GM19240 (cell line): ENCODE results near the gene PCDHGA1.
A peak's percentile ranks its signal among the peaks of the same experiment; 100 is the strongest.

Source experiments
- DNase-seq: peaks from one replicate; pipeline ENCODE4 v3.0.0; 2011; ENCODE audit warnings: low spot score; ENCODE audit not compliant: insufficient read length

PCDHGA1 gene

DNA sequence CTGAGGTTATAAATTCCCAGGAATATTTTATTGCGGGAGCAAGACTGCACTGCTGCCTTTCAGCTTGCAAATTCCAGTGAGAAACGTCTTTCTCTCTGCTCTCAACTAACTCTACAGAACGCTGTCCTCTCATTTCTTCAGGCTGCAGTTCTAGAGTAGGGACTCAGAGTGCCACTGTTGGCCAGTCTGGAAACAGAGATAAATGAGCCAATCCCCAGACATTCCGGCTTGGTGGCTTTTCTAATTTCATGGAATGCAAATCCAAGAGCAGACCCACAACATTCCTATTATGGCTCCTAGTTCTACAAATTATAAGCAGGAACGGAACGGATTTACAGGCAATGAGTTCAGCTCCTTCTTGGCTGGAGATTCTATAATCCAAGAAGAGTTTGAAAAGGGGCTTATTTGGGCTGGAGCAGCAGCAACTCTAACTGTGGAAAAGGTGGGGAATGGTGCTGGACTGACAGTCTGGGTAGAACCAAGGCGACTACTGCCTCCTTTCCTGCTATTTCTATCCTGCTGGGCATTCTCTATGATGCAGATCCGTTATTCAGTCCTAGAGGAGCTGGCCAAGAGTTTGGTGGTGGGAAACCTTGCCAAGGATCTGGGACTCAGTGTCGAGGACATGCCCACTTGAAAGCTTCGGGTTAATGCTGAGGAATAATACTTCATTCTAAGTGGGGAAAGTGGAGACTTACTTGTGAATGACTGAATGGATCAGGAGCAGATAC lies 109.3 kb downstream of the PCDHGA1 start:
- DNase-seq = no peak

DNA sequence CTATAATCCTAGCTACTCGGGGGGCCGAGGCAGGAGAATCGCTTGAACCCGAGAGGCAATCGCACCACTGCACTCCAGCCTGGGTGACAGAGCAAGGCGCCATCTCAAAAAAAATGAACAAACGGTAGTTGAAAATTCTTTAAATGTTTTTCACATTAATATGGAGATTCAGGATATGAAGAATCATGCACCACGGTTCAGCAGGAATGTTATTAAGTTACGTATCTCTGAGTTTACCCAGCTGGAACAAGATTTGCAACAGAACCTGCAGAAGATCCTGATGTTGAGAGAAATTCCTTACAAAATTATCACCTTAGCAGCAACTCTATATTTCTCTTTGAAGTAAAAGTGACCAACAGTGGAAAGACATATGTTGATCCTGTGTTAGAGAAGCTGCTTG lies 110.0 kb downstream of the PCDHGA1 start:
- no peak for DNase-seq

DNA sequence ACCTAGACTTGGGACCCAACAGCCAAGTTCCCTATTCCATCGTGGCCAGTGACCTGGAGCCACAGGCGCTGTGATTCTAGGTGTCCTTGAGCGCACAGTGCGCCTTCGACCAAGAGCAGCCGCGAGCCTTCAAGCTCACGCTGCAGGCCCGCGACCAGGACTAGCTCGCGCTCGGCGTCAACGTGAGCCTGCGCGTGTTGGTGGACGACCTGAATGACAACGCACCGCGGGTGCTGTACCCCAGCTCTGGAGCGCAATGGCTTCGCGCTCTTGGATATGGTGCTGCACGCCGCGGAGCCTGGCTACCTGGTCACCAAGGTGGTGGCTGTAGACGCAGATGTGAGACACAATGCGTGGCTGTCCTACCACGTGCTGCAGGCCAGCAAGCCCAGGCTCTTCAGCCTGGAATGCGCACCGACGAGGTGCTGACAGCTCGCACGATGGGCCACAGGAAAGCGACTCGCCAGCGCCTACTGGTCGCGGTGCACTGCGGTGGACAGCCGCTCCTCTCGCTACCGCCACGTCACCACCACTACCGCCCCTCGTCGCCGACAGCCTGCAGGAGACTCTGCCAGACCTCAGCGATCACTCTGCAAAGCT lies 111.4 kb downstream of the PCDHGA1 start:
- DNase-seq = no peak

DNA sequence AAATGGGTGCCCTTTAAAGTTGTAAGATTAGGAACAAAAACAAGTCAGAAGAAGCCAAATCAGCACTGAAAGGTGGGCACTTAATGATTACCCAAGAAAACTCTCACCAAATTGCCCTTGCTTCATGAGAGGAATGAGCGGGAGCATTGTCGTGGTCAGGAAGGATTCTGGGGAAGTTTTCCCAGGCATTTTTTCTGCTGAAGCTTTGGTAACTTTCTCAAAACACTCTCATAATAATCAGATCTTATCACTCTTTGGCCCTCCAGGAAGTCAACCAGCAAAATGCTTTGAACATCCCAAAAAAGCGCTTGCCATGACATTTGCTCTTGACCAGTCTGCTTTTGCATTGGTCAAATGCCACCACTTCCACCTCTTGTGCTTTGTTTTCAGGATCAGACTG lies 135.0 kb downstream of the PCDHGA1 start:
- DNase-seq = no peak

DNA sequence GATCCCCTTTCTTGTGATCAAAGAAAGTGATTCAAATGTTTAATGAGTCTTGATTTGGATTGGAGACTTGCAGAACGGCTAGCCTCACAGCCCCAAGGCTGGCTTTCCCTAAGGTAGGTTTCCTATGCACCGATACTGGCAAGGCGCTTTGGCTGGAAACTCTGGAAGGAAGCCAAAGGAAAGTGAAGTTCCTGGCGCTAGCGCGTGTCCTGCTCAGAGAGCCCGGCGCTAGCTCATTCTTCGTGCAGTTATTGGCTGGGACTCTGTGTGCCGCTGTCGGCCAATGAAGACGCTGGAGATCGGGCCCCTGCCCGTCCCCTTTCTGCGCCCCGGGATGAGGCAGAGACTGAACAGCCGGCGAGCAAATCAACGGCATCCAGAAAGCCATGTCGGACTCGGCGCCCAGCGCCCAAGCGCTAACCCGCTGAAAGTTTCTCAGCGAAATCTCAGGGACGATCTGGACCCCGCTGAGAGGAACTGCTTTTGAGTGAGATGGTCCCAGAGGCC lies 145.4 kb downstream of the PCDHGA1 start, which contains the start of gene PCDHGC3:
Gene PCDHGC3 (plus strand): TSS at position 342 of the 507 bp plus-strand sequence. CDS start 151 bp downstream, at position 493.
- DNase-seq = peak; percentile 73

DNA sequence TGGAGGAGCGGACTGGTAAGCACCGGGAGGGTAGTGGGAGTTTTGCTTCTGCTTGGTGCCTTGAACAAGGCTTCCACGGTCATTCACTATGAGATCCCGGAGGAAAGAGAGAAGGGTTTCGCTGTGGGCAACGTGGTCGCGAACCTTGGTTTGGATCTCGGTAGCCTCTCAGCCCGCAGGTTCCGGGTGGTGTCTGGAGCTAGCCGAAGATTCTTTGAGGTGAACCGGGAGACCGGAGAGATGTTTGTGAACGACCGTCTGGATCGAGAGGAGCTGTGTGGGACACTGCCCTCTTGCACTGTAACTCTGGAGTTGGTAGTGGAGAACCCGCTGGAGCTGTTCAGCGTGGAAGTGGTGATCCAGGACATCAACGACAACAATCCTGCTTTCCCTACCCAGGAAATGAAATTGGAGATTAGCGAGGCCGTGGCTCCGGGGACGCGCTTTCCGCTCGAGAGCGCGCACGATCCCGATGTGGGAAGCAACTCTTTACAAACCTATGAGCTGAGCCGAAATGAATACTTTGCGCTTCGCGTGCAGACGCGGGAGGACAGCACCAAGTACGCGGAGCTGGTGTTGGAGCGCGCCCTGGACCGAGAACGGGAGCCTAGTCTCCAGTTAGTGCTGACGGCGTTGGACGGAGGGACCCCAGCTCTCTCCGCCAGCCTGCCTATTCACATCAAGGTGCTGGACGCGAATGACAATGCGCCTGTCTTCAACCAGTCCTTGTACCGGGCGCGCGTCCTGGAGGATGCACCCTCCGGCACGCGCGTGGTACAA lies 146.0 kb downstream of the PCDHGA1 start:
- no peak for DNase-seq

DNA sequence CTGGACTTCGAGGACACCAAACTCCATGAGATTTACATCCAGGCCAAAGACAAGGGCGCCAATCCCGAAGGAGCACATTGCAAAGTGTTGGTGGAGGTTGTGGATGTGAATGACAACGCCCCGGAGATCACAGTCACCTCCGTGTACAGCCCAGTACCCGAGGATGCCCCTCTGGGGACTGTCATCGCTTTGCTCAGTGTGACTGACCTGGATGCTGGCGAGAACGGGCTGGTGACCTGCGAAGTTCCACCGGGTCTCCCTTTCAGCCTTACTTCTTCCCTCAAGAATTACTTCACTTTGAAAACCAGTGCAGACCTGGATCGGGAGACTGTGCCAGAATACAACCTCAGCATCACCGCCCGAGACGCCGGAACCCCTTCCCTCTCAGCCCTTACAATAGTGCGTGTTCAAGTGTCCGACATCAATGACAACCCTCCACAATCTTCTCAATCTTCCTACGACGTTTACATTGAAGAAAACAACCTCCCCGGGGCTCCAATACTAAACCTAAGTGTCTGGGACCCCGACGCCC lies 146.8 kb downstream of the PCDHGA1 start:
- no peak for DNase-seq

DNA sequence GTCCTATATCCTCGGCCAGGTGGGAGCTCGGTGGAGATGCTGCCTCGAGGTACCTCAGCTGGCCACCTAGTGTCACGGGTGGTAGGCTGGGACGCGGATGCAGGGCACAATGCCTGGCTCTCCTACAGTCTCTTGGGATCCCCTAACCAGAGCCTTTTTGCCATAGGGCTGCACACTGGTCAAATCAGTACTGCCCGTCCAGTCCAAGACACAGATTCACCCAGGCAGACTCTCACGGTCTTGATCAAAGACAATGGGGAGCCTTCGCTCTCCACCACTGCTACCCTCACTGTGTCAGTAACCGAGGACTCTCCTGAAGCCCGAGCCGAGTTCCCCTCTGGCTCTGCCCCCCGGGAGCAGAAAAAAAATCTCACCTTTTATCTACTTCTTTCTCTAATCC lies 147.5 kb downstream of the PCDHGA1 start:
- no peak for DNase-seq

DNA sequence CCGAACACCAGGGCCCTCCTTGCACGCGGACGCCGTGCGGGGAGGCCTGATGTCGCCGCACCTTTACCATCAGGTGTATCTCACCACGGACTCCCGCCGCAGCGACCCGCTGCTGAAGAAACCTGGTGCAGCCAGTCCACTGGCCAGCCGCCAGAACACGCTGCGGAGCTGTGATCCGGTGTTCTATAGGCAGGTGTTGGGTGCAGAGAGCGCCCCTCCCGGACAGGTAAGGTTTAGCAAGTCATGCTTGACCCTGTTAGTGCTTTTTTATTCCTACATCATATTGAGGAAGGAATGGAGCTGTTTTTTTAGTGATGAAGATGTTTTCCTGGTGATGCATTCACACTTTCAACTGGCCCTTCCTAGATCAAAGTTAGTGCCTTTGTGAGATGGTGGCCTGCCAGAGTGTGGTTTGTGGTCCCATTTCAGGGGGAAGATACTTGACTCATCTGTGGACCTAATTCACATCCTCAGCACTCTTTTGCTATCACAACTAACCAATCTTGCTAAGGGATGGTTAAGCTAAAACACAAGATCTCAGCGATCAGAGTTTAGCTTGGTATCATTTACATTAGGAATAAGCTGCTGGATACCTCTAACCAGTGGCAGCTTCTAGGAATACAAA lies 148.1 kb downstream of the PCDHGA1 start:
- DNase-seq = no peak

DNA sequence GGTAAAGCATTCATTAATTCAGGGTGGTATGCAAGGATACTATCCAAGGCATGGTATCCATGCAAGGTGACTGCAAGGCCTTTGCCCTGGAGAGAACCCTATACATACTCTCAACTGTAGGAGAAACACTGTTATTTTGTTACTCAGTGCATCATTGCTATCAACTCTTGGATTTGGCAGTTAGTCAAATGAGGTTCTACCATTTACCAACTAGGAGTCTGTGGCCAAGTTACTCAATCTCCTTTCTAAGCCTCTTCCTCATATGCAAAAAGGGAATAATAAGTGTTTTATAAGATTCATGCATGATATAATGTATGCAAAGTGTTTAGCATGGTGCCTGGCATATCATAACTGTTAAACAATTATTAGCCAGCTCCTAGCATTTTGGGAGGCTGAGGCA lies 149.5 kb downstream of the PCDHGA1 start:
- DNase-seq = no peak

DNA sequence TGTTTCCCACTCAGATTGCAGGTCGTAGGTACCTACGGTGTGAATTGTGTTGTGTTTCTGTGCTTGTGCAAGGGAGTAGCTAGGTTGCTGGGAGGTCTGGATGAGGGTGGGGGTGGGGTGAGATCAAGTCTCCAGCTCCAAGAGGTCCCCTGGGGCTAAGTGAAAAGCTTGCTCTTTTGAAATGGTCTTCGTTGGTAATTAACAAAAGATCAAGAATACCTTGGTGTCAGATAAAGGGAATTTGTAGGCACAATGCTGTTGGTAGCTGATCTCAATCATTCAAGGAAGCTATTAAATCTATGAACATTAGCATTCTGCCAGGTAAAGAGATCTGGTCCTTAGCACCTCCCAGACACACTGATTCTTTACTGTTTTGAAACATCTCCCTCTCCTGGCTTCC lies 153.6 kb downstream of the PCDHGA1 start:
- DNase-seq = no peak

DNA sequence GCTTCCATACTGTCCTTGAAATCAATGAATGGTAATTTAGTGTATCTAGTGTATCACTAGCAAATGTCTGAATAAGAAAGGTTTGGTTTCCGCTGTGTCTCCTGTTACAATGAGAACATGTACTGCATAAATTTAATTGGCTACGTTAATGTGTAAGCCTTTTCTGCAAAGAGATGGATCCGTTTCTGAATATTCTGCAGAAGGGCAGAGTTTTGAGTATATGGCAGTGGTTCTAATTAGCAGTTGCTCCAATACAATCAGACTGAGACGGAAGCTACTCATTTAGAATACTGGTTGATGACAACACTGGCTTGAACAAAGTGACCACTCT lies 154.0 kb downstream of the PCDHGA1 start:
- no peak for DNase-seq

DNA sequence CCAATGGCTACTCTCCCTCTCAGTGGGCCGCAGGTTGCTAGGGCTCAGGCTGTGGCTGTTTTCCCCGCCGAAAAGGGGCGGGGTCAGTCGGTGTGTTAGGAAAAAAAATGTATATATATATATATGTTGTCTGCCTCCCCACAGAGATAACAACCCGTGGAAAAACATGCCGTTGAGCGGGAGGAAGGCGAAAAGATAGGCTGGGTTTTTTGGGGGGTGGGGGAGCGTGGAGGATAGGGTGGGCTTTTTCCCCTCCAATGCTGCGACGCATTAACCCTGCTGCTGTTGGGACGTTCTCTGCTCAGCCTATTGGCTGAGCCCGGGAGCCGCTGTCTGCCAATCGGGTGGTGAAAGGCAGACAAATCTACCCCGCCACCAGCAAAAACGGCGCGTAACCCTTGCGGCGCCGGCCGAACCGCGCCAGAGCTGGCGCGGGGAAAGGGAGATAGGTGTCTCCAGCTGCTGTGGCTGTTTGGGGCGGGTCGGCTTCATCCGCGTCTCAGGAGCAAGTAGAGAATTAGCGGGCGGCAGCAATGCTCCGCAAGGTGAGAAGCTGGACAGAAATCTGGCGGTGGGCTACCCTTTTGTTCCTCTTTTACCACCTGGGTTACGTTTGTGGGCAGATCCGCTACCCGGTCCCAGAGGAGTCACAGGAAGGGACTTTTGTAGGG lies 154.5 kb downstream of the PCDHGA1 start, which contains the start of gene PCDHGC4:
Gene PCDHGC4 (plus strand): TSS at position 390 of the 671 bp plus-strand sequence. CDS start 144 bp downstream, at position 534.
- no peak for DNase-seq

DNA sequence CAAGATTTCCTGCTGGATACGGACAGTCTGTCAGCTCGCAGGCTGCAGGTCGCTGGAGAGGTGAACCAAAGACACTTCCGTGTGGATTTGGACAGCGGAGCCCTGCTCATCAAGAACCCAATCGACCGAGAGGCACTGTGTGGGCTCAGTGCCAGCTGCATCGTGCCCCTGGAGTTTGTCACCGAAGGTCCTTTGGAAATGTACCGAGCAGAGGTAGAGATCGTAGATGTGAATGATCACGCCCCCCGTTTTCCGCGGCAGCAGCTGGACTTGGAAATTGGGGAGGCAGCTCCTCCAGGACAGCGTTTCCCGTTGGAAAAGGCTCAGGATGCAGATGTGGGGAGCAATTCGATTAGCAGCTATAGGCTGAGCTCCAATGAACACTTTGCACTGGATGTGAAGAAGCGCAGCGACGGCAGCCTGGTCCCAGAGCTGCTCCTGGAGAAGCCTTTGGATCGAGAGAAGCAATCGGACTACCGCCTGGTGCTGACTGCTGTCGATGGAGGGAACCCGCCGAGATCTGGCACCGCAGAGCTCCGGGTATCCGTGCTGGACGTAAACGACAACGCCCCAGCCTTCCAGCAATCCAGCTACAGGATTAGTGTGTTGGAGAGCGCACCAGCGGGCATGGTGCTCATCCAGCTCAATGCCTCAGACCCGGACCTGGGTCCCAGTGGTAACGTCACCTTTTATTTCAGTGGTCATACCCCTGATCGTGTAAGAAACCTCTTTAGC lies 155.2 kb downstream of the PCDHGA1 start:
- no peak for DNase-seq

DNA sequence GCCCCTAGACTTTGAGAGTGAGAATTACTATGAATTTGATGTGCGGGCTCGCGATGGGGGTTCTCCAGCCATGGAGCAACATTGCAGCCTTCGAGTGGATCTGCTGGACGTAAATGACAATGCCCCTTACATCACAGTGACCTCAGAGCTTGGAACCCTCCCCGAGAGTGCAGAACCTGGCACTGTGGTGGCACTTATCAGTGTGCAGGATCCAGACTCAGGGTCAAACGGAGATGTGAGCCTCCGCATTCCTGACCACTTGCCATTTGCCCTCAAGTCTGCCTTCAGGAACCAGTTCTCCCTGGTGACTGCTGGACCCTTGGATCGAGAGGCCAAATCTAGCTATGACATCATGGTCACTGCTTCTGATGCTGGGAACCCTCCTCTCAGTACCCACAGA lies 155.8 kb downstream of the PCDHGA1 start:
- DNase-seq = no peak

DNA sequence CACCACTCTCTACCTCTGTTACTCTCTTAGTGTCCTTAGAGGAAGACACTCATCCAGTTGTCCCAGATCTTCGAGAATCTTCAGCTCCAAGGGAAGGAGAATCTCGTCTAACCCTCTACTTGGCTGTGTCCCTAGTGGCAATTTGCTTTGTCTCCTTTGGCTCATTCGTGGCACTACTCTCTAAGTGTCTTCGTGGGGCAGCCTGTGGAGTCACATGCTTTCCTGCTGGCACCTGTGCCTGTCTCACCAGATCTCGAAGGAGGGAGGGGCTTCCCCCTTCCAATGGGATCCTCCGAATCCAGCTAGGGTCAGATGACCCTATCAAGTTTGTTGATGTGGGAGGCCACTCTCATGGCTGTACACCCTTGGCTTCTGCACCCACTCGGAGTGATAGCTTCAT lies 156.8 kb downstream of the PCDHGA1 start:
- DNase-seq = no peak

DNA sequence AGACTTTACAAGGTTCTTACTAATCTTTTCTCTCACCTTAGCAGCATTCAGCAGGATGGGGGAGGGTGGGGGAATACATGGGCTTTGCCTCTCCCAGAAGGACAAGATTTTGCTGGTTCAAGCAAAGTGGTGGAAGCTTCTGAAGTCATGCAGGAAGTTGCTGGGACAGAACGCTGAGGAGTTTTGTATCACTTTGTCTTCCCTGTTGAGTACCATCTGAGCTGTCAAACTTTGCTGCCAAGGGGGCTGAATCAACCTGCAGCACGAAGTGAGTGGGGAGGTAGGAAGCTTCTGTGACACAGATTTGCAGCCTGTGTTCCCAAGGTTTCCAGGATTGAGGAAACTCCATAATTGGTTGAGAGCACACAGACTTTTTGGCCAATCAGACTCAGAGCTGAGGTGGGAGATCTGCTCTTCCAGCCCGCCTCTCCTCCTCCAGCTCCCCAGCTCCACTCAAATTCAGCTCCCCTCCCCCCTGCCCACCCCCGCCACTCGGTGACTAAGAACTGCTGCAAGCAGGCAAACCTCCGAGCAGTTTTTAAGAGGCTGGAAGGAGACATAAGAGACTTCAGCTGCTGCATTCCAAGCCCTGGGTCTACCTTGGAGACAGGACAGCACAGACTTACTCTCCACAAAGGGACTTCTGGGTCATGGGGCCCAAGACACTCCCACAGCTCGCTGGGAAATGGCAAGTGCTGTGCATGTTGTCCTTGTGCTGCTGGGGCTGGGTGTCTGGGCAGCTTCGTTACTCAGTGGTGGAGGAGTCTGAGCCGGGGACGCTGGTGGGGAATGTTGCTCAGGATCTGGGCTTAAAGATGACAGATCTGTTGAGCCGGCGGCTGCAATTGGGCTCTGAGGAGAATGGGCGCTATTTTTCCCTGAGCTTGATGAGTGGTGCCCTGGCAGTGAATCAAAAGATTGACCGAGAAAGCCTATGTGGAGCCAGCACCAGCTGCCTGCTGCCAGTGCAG lies 158.6 kb downstream of the PCDHGA1 start, which contains the start of gene PCDHGC5:
Gene PCDHGC5 (plus strand): TSS at position 491 of the 971 bp plus-strand sequence. CDS start 160 bp downstream, at position 651.
- DNase-seq = no peak

DNA sequence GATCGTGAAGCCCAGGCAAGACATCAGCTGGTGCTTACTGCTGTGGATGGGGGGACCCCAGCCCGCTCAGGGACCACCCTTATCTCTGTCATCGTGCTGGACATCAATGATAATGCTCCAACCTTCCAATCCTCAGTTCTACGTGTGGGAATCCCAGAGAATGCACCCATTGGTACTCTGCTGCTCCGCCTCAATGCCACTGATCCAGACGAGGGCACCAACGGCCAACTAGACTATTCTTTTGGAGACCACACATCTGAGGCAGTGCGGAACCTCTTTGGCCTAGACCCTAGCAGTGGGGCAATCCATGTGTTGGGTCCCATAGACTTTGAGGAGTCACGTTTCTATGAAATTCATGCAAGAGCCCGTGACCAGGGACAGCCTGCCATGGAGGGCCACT lies 159.5 kb downstream of the PCDHGA1 start:
- no peak for DNase-seq

DNA sequence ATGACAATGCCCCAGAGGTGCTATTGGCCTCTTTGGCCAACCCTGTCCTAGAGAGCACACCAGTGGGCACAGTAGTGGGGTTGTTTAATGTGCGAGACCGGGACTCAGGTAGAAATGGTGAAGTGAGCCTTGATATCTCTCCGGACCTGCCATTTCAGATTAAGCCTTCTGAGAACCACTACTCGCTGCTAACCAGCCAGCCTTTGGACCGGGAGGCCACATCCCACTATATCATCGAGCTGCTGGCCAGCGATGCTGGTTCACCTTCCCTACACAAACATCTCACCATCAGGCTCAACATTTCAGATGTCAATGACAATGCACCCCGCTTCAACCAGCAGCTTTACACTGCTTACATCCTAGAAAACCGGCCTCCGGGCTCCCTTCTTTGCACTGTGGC lies 160.0 kb downstream of the PCDHGA1 start:
- no peak for DNase-seq
